HepG2 (cell line): Measurements from ENCODE around the gene TNRC18. TPM values are rescaled to one million over a fixed set of nuclear protein-coding genes. Genes with fewer than 3 reads are reported as not detected.
A peak's percentile ranks its signal among the peaks of the same experiment; 100 is the strongest.

Experiments
- ATM ChIP-seq: fragments of 450-650 bp; IDR thresholded peaks from 2 replicates; pipeline ENCODE4 v1.7.1; 2017; ENCODE audit warnings: mild to moderate bottlenecking, borderline replicate concordance
- CHD2 ChIP-seq: IDR thresholded peaks from 2 replicates; pipeline ENCODE4 v1.6.1; 2011; ENCODE audit warnings: low read depth, low read length, improper control_type of control experiment
- GABPB1 ChIP-seq: IDR thresholded peaks from 2 replicates; pipeline ENCODE4 v1.6.1; 2016; ENCODE audit warnings: mild to moderate bottlenecking, missing genetic modification reagents, moderate library complexity, missing compliant biosample characterization
- JUN ChIP-seq: sonication (generic); formaldehyde crosslinking; IDR thresholded peaks from 2 replicates; pipeline ENCODE4 v1.4.0; 2020; ENCODE audit warnings: mild to moderate bottlenecking, missing genetic modification reagents
- NFKB2 ChIP-seq: sonication (generic); formaldehyde crosslinking; IDR thresholded peaks from 2 replicates; pipeline ENCODE4 v1.4.0; 2020; ENCODE audit warnings: missing genetic modification reagents, borderline replicate concordance
- PCBP1 ChIP-seq: fragments of 200-400 bp; formaldehyde crosslinking; IDR thresholded peaks from 2 replicates; pipeline ENCODE4 v1.6.1; 2017; ENCODE audit warnings: mild to moderate bottlenecking, low read depth, low read length, borderline replicate concordance
- PPARG ChIP-seq: conservative IDR thresholded peaks from 2 replicates; pipeline ENCODE4 v1.6.1; 2016; ENCODE audit warnings: missing biosample characterization, missing genetic modification reagents
- ZNF124 ChIP-seq: sonication (generic); formaldehyde crosslinking; IDR thresholded peaks from 2 replicates; pipeline ENCODE4 v1.4.0; 2020; ENCODE audit warnings: missing genetic modification reagents
- ZNF510 ChIP-seq: sonication (generic); formaldehyde crosslinking; IDR thresholded peaks from 2 replicates; pipeline ENCODE4 v1.4.0; 2020; ENCODE audit warnings: low read depth, mild to moderate bottlenecking, missing genetic modification reagents
- ZNF557 ChIP-seq: sonication (generic); formaldehyde crosslinking; IDR thresholded peaks from 2 replicates; pipeline ENCODE4 v1.4.0; 2020; ENCODE audit warnings: missing genetic modification reagents
- polyA plus RNA-seq, 8 experiments: library from polyadenylated mRNA; depleted of rRNA in 3 of 8; stranded (reverse) in 7 of 8; unstranded in 1 of 8; fragments of >200 nt; fragmentation: Illumina TruSeq in 4 of 8; extraction: Trizol in 4 of 8; gene quantifications; 2 replicates each; pipeline versions ENCODE4 v1.2.1 to v1.2.3, GENCODE V29; 2011 to 2016; ENCODE audit warnings: low read depth in 4 of 8, missing spikeins in 1 of 8, mixed read lengths in 1 of 8; ENCODE audit not compliant: insufficient read depth in 1 of 8
- total RNA-seq, 5 experiments: library from RNA; depleted of rRNA; stranded (reverse); fragments of >200 nt; fragmentation: Illumina TruSeq; extraction: Trizol; gene quantifications; 2 replicates each; pipeline ENCODE4 v1.2.3, GENCODE V29; 2016; ENCODE audit warnings: low read depth in 1 of 5
- TF ChIP-seq, protein P1 (sequence below): sonication (generic); formaldehyde crosslinking; IDR thresholded peaks from 2 replicates; pipeline ENCODE4 v1.4.0; 2020; ENCODE audit warnings: missing genetic modification reagents
- TF ChIP-seq, protein P2 (sequence below): sonication (generic); formaldehyde crosslinking; IDR thresholded peaks from 2 replicates; pipeline ENCODE4 v1.5.0; 2020; ENCODE audit warnings: mild to moderate bottlenecking, missing genetic modification reagents
- TF ChIP-seq, protein P3 (sequence below): sonication (generic); formaldehyde crosslinking; IDR thresholded peaks from 2 replicates; pipeline ENCODE4 v1.4.0; 2020; ENCODE audit warnings: missing genetic modification reagents
- TF ChIP-seq, protein P4 (sequence below): sonication (generic); formaldehyde crosslinking; IDR thresholded peaks from 2 replicates; pipeline ENCODE4 v1.8.1; 2023; ENCODE audit warnings: missing genetic modification reagents, inconsistent platforms, borderline replicate concordance
- TF ChIP-seq, protein P5 (sequence below): sonication (generic); formaldehyde crosslinking; IDR thresholded peaks from 2 replicates; pipeline ENCODE4 v1.8.1; 2022; ENCODE audit warnings: low read depth, mild to moderate bottlenecking, missing genetic modification reagents

TNRC18 gene
- total and polyA plus RNA-seq, 2 of the 13 experiments (the other 11 are each of a cell fraction or from before 2014, with no cell fraction given) = 11.7 to 17.4 TPM

DNA sequence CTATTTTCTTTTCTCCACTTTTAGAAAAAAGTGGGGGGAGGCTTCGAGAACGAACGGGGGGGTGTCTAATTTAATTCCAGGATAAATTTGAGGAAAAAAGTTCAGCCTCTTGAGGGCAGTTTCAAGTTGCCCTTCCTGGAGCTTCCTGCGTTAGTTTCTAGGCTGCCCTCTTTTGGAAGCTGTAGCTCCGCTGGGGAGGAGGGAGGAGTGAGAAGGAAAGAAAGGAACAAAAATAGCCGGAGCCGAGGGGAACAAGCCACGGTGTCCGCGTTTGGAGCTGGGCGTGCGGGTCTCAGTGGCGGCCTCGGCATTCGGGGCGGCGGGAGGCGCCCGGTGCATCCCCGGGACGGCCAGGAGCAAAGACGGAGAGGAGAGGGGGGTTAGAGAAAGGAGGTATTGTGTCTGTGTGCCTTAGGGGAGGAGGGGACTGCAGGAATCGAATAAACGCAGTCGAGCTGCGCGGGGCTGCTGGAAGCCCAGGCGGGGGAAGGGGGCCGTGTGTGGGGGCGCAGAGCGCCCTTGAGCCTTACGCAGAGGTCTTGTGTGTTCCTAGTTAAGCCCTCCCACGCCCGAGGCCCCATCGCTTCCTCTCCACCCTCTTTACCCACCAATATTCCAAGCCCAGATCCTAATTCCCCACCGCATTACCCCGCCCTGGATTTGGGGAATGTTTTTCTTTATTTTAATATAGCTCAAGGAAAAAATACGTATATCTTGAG lies 2.0 kb upstream of the TNRC18 start (continued):
- TF ChIP-seq NFKB2 (CRISPR knock-in tag) = peak; percentile 29; the same call in 1 of the 2 replicates
- TF ChIP-seq ATM = no peak
- TF ChIP-seq, protein P1, sequence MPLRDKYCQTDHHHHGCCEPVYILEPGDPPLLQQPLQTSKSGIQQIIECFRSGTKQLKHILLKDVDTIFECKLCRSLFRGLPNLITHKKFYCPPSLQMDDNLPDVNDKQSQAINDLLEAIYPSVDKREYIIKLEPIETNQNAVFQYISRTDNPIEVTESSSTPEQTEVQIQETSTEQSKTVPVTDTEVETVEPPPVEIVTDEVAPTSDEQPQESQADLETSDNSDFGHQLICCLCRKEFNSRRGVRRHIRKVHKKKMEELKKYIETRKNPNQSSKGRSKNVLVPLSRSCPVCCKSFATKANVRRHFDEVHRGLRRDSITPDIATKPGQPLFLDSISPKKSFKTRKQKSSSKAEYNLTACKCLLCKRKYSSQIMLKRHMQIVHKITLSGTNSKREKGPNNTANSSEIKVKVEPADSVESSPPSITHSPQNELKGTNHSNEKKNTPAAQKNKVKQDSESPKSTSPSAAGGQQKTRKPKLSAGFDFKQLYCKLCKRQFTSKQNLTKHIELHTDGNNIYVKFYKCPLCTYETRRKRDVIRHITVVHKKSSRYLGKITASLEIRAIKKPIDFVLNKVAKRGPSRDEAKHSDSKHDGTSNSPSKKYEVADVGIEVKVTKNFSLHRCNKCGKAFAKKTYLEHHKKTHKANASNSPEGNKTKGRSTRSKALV (CRISPR knock-in tag) = no peak
- no peak for TF ChIP-seq ZNF124 (CRISPR knock-in tag)
- no peak for TF ChIP-seq PPARG (CRISPR knock-in tag)
- TF ChIP-seq ZNF557 = no peak
- TF ChIP-seq, protein P2, sequence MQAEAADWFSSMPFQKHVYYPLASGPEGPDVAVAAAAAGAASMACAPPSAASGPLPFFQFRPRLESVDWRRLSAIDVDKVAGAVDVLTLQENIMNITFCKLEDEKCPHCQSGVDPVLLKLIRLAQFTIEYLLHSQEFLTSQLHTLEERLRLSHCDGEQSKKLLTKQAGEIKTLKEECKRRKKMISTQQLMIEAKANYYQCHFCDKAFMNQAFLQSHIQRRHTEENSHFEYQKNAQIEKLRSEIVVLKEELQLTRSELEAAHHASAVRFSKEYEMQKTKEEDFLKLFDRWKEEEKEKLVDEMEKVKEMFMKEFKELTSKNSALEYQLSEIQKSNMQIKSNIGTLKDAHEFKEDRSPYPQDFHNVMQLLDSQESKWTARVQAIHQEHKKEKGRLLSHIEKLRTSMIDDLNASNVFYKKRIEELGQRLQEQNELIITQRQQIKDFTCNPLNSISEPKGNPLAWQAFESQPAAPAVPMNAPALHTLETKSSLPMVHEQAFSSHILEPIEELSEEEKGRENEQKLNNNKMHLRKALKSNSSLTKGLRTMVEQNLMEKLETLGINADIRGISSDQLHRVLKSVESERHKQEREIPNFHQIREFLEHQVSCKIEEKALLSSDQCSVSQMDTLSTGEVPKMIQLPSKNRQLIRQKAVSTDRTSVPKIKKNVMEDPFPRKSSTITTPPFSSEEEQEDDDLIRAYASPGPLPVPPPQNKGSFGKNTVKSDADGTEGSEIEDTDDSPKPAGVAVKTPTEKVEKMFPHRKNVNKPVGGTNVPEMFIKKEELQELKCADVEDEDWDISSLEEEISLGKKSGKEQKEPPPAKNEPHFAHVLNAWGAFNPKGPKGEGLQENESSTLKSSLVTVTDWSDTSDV = no peak
- peak; percentile 89; the same call in 1 of the 2 replicates for TF ChIP-seq PCBP1
- TF ChIP-seq, protein P3, sequence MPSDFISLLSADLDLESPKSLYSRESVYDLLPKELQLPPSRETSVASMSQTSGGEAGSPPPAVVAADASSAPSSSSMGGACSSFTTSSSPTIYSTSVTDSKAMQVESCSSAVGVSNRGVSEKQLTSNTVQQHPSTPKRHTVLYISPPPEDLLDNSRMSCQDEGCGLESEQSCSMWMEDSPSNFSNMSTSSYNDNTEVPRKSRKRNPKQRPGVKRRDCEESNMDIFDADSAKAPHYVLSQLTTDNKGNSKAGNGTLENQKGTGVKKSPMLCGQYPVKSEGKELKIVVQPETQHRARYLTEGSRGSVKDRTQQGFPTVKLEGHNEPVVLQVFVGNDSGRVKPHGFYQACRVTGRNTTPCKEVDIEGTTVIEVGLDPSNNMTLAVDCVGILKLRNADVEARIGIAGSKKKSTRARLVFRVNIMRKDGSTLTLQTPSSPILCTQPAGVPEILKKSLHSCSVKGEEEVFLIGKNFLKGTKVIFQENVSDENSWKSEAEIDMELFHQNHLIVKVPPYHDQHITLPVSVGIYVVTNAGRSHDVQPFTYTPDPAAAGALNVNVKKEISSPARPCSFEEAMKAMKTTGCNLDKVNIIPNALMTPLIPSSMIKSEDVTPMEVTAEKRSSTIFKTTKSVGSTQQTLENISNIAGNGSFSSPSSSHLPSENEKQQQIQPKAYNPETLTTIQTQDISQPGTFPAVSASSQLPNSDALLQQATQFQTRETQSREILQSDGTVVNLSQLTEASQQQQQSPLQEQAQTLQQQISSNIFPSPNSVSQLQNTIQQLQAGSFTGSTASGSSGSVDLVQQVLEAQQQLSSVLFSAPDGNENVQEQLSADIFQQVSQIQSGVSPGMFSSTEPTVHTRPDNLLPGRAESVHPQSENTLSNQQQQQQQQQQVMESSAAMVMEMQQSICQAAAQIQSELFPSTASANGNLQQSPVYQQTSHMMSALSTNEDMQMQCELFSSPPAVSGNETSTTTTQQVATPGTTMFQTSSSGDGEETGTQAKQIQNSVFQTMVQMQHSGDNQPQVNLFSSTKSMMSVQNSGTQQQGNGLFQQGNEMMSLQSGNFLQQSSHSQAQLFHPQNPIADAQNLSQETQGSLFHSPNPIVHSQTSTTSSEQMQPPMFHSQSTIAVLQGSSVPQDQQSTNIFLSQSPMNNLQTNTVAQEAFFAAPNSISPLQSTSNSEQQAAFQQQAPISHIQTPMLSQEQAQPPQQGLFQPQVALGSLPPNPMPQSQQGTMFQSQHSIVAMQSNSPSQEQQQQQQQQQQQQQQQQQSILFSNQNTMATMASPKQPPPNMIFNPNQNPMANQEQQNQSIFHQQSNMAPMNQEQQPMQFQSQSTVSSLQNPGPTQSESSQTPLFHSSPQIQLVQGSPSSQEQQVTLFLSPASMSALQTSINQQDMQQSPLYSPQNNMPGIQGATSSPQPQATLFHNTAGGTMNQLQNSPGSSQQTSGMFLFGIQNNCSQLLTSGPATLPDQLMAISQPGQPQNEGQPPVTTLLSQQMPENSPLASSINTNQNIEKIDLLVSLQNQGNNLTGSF (CRISPR knock-in tag) = no peak
- TF ChIP-seq ZNF510 = no peak
- TF ChIP-seq, protein P4, sequence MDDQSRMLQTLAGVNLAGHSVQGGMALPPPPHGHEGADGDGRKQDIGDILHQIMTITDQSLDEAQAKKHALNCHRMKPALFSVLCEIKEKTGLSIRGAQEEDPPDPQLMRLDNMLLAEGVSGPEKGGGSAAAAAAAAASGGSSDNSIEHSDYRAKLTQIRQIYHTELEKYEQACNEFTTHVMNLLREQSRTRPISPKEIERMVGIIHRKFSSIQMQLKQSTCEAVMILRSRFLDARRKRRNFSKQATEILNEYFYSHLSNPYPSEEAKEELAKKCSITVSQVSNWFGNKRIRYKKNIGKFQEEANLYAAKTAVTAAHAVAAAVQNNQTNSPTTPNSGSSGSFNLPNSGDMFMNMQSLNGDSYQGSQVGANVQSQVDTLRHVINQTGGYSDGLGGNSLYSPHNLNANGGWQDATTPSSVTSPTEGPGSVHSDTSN = no peak
- TF ChIP-seq CHD2 = no peak
- TF ChIP-seq, protein P5, sequence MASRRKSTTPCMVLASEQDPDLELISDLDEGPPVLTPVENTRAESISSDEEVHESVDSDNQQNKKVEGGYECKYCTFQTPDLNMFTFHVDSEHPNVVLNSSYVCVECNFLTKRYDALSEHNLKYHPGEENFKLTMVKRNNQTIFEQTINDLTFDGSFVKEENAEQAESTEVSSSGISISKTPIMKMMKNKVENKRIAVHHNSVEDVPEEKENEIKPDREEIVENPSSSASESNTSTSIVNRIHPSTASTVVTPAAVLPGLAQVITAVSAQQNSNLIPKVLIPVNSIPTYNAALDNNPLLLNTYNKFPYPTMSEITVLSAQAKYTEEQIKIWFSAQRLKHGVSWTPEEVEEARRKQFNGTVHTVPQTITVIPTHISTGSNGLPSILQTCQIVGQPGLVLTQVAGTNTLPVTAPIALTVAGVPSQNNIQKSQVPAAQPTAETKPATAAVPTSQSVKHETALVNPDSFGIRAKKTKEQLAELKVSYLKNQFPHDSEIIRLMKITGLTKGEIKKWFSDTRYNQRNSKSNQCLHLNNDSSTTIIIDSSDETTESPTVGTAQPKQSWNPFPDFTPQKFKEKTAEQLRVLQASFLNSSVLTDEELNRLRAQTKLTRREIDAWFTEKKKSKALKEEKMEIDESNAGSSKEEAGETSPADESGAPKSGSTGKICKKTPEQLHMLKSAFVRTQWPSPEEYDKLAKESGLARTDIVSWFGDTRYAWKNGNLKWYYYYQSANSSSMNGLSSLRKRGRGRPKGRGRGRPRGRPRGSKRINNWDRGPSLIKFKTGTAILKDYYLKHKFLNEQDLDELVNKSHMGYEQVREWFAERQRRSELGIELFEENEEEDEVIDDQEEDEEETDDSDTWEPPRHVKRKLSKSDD (CRISPR knock-in tag) = peak; percentile 62; the same call in 1 of the 2 replicates
- TF ChIP-seq GABPB1 = peak; percentile 45; the same call in 1 of the 2 replicates
- no peak for TF ChIP-seq JUN (CRISPR knock-in tag)
